Measurements from ENCODE around the gene CCDC102B.

CCDC102B gene

DNA sequence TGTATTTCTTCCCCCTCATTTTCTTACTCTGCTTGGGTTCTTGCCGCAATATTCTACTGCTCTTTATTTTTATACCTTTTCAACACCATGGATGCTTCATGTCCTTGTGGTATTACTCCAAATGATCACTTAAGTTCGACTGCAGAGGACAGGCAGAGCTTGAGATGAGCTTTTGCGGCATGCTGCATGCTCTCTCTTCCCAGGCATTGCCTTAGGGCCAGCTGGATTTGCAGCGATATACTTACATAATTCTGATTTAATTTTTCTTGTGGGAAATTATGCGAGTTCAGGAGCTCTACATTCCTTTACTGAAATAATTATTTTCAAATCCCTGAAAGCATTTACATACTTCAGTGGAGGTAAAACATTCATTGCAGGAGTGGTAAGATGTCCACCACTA is 288.1 kb downstream of the CCDC102B start:
- no peak for DNase-seq (ENCODE audit: low read depth in 2 of 2)

DNA sequence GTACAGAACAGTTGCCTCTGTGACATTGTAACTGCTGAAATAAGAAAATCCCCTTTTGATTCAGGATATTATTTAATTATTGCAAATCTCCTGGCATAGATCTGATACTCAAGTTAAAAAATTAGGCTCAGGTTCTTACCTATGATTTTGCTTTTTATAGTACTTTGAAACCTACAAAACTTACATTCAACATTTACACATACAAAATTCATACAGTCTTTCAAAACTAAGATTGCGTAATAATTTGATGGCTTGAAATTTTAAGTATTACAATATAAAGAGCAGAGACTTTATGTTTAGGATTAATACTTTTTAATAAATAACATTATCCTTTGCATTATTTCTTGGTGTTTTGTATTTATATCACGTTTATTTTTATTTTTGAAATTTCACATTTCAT is 291.1 kb downstream of the CCDC102B start:
- DNase-seq (ENCODE audit: low read depth in 2 of 2): no peak

DNA sequence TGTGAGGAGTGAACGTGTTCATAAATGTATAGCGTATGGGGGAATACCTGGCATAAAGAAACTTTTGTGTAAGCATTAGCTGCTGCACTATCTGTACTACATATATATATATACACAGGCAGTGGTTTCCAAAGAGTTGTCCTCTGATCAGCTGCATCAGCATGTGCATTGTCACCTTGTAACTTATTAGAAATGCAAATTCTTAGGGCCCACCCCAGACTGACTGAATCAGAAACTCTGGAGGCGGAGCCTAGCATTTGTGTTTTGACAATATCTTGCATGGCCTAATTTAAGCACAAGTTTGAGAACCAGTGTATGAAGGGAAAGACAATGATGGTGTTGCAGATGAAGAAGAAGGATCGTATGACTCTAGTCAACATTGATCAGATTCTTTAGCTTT is 299.5 kb downstream of the CCDC102B start:
- no peak for DNase-seq (ENCODE audit: low read depth in 2 of 2)

DNA sequence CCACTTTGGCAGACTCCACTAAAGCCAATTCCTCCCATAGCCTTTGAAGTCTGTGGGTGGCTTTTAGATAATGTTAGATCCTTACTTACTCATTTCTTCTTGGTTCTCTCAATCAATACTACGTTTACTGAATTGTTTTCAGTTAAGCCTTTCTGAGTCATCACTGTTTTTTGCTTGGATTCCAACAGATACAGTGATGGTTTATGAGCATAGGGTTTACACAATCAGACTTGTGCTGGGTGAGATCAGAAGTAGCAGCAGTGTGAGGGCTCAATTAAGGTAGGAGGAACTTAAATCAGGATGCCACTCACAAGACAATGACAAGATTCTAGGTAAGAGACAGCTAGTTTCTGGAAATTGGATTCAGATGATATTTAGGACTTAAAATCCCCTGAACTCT is 305.1 kb downstream of the CCDC102B start:
- no peak for DNase-seq (ENCODE audit: low read depth in 2 of 2)
